Subcutaneous adipose tissue (tissue), 4 donors: ENCODE data around the gene CCDC170. TPM values are rescaled to one million over a fixed set of nuclear protein-coding genes. Genes with fewer than 3 reads are reported as not detected.

Source experiments
- CTCF ChIP-seq: fragments of 450-650 bp; IDR thresholded peaks from one replicate; pipeline ENCODE4 v1.5.1; 2016; ENCODE audit warnings: low read depth, mild to moderate bottlenecking, control low read depth, antibody characterized with exemption, moderate library complexity
- total RNA-seq, 4 donors: library from RNA; depleted of rRNA; stranded (reverse); fragments of >200 nt; gene quantifications; one replicate each; pipeline ENCODE4 v1.1.0, GENCODE V29; 2016

The CCDC170 gene
- total RNA-seq, 4 donors from 2014 or later, result 7.0 to 16.6 (median 9.6) TPM

- TF ChIP-seq CTCF, result no peak
These were observed 4.1 kb downstream of the CCDC170 start for GRCh38 chr6:151497905-151498304.

- TF ChIP-seq CTCF, result no peak
These were observed 4.5 kb downstream of the CCDC170 start for GRCh38 chr6:151498327-151498726.

GRCh38 chr6:151499551-151499950 is 5.7 kb downstream of the CCDC170 start:
- TF ChIP-seq CTCF, result no peak

GRCh38 chr6:151501511-151502136 is 7.8 kb downstream of the CCDC170 start:
- TF ChIP-seq CTCF, result no peak

- no peak for TF ChIP-seq CTCF
These were observed 8.7 kb downstream of the CCDC170 start for GRCh38 chr6:151502499-151502898.

GRCh38 chr6:151506761-151507160 is 12.9 kb downstream of the CCDC170 start:
- no peak for TF ChIP-seq CTCF

GRCh38 chr6:151509048-151509447 is 15.2 kb downstream of the CCDC170 start:
- no peak for TF ChIP-seq CTCF
